ENCODE results near the gene CARS1. TPM values are rescaled to one million over a fixed set of nuclear protein-coding genes. Genes with fewer than 3 reads are reported as not detected.

The CARS1 gene
- polyA plus RNA-seq, 1 of the 3 experiments (the other 2 are of a cell fraction): 52.1 TPM

DNA sequence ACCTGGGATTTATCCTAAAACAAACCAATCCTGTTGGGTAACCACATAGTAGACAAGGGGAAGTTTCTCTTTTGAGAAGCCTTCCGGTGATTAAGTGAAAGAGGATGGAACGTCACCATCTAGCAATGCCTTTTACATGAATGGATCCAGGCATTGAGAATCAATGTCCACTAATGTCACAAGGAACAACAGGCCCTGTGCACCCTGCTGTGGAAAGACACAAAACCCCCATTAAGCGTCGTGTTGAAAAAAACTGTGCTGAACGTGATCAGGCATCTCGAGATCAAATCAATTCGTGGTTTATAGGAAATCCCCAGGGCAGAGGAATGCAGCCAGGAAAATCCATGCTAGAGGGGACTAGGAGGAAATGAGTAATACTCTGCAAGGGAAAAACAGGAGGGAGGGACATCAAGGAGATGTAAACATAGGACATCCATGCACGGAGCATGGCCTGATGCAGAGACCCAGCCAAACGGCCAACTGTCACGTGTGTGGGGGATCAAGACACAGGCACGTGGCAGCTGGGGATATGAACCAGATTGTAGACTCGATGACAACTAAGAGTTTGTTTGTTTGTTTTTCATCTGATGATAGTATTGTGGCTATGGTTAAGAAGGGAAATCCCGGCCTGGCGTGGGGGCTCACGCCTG, 38.6 kb upstream of the CARS1 start (continued):
- TF ChIP-seq, protein P1, sequence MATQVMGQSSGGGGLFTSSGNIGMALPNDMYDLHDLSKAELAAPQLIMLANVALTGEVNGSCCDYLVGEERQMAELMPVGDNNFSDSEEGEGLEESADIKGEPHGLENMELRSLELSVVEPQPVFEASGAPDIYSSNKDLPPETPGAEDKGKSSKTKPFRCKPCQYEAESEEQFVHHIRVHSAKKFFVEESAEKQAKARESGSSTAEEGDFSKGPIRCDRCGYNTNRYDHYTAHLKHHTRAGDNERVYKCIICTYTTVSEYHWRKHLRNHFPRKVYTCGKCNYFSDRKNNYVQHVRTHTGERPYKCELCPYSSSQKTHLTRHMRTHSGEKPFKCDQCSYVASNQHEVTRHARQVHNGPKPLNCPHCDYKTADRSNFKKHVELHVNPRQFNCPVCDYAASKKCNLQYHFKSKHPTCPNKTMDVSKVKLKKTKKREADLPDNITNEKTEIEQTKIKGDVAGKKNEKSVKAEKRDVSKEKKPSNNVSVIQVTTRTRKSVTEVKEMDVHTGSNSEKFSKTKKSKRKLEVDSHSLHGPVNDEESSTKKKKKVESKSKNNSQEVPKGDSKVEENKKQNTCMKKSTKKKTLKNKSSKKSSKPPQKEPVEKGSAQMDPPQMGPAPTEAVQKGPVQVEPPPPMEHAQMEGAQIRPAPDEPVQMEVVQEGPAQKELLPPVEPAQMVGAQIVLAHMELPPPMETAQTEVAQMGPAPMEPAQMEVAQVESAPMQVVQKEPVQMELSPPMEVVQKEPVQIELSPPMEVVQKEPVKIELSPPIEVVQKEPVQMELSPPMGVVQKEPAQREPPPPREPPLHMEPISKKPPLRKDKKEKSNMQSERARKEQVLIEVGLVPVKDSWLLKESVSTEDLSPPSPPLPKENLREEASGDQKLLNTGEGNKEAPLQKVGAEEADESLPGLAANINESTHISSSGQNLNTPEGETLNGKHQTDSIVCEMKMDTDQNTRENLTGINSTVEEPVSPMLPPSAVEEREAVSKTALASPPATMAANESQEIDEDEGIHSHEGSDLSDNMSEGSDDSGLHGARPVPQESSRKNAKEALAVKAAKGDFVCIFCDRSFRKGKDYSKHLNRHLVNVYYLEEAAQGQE (IDR thresholded peaks at IDR 0.05; ENCODE audit: low read depth, low read length): no peak
- no peak for TF ChIP-seq PBX3 (IDR thresholded peaks at IDR 0.05)
- TF ChIP-seq SMC3 (IDR thresholded peaks at IDR 0.05; ENCODE audit: low read depth, low read length): no peak
- TF ChIP-seq, protein P2, sequence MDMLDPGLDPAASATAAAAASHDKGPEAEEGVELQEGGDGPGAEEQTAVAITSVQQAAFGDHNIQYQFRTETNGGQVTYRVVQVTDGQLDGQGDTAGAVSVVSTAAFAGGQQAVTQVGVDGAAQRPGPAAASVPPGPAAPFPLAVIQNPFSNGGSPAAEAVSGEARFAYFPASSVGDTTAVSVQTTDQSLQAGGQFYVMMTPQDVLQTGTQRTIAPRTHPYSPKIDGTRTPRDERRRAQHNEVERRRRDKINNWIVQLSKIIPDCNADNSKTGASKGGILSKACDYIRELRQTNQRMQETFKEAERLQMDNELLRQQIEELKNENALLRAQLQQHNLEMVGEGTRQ (IDR thresholded peaks at IDR 0.05; ENCODE audit: borderline replicate concordance, low read depth, low read length): no peak
- TF ChIP-seq RFX5 (IDR thresholded peaks at IDR 0.05; ENCODE audit: low read length): no peak
- TF ChIP-seq NRF1 (IDR thresholded peaks at IDR 0.05; ENCODE audit: low read depth, low read length): no peak
- TF ChIP-seq, protein P3, sequence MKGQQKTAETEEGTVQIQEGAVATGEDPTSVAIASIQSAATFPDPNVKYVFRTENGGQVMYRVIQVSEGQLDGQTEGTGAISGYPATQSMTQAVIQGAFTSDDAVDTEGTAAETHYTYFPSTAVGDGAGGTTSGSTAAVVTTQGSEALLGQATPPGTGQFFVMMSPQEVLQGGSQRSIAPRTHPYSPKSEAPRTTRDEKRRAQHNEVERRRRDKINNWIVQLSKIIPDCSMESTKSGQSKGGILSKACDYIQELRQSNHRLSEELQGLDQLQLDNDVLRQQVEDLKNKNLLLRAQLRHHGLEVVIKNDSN (IDR thresholded peaks at IDR 0.05; ENCODE audit: borderline replicate concordance, low read depth): no peak
- TF ChIP-seq FOXM1 (IDR thresholded peaks at IDR 0.05; ENCODE audit: low read depth): no peak
- TF ChIP-seq, protein P4, sequence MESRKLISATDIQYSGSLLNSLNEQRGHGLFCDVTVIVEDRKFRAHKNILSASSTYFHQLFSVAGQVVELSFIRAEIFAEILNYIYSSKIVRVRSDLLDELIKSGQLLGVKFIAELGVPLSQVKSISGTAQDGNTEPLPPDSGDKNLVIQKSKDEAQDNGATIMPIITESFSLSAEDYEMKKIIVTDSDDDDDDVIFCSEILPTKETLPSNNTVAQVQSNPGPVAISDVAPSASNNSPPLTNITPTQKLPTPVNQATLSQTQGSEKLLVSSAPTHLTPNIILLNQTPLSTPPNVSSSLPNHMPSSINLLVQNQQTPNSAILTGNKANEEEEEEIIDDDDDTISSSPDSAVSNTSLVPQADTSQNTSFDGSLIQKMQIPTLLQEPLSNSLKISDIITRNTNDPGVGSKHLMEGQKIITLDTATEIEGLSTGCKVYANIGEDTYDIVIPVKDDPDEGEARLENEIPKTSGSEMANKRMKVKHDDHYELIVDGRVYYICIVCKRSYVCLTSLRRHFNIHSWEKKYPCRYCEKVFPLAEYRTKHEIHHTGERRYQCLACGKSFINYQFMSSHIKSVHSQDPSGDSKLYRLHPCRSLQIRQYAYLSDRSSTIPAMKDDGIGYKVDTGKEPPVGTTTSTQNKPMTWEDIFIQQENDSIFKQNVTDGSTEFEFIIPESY (IDR thresholded peaks at IDR 0.05; ENCODE audit: borderline replicate concordance, low read depth): no peak
- TF ChIP-seq RAD21 (IDR thresholded peaks at IDR 0.05; ENCODE audit: low read length): no peak
- no peak for TF ChIP-seq YY1 (IDR thresholded peaks at IDR 0.05; ENCODE audit: low read depth)
- TF ChIP-seq IRF3 (IDR thresholded peaks at IDR 0.05; ENCODE audit: low read depth, low read length): no peak
- no peak for TF ChIP-seq MXI1 (IDR thresholded peaks at IDR 0.05; ENCODE audit: low read depth, low read length)
- no peak for TF ChIP-seq ELF1 (IDR thresholded peaks at IDR 0.05)
- TF ChIP-seq FOXJ3 (CRISPR knock-in tag; IDR thresholded peaks at IDR 0.05): no peak
- TF ChIP-seq TAF1 (IDR thresholded peaks at IDR 0.05; ENCODE audit: borderline replicate concordance, low read depth, low read length): no peak
- TF ChIP-seq POLR2AphosphoS5 (IDR thresholded peaks at IDR 0.05; ENCODE audit: low read depth, low read length): no peak
- TF ChIP-seq CHD2 (IDR thresholded peaks at IDR 0.05; ENCODE audit: low read length, partially characterized antibody): no peak
- no peak for TF ChIP-seq GATA2 (CRISPR knock-in tag; IDR thresholded peaks at IDR 0.05)
